AG10803 (cell line): ENCODE data around the gene RUFY3.
A peak's percentile ranks its signal among the peaks of the same experiment; 100 is the strongest.
"Not testable (repeated sequence)": the region's sequence is repeated elsewhere in the genome, so short reads cannot be mapped to it uniquely, and the experiment has no call there.

Source experiments
- DNase-seq: peaks from one replicate; pipeline ENCODE4 v3.0.0; 2010; ENCODE audit warnings: low read depth
- H3K4me3 ChIP-seq: 2 replicates; pipeline ENCODE4 v1.5.1; 2011; ENCODE audit warnings: mild to moderate bottlenecking, low read length, control low read depth
- CTCF ChIP-seq: conservative IDR thresholded peaks from 2 replicates; pipeline ENCODE4 v1.5.1; 2011; ENCODE audit warnings: mild to moderate bottlenecking, low read length, control low read depth, inconsistent platforms

RUFY3 gene

GRCh38 chr4:70768301-70768948, 46.7 kb downstream of the RUFY3 start:
- no peak overlapping the region for H3K4me3 ChIP-seq
- peak; percentile 9 for DNase-seq
- TF ChIP-seq CTCF, result no peak

GRCh38 chr4:70769396-70769795, 47.6 kb downstream of the RUFY3 start:
- H3K4me3 ChIP-seq, DNase-seq: not testable (repeated sequence)

- no peak for DNase-seq
- no peak overlapping the region for H3K4me3 ChIP-seq
- TF ChIP-seq CTCF, result no peak
Measured at GRCh38 chr4:70772929-70773555, 51.3 kb downstream of the RUFY3 start.

- DNase-seq, result no peak
- H3K4me3 ChIP-seq, result no peak overlapping the region
- TF ChIP-seq CTCF, result no peak
Measured at GRCh38 chr4:70778888-70779422, 57.2 kb downstream of the RUFY3 start.

- no peak for DNase-seq
- TF ChIP-seq CTCF, result no peak
- H3K4me3 ChIP-seq, result no peak overlapping the region
Measured at GRCh38 chr4:70783096-70783495, 61.3 kb downstream of the RUFY3 start.

- no peak for TF ChIP-seq CTCF
- DNase-seq, result no peak
- H3K4me3 ChIP-seq, result no peak overlapping the region
Measured at GRCh38 chr4:70787496-70787895, 65.7 kb downstream of the RUFY3 start.

GRCh38 chr4:70788733-70789132, 67.0 kb downstream of the RUFY3 start:
- TF ChIP-seq CTCF, result no peak
- DNase-seq, result no peak

More at GRCh38 chr4:70788733-70789132, 67.0 kb downstream of the RUFY3 start:
- no peak overlapping the region for H3K4me3 ChIP-seq
